GM21367 (cell line): Measurements from ENCODE around the gene WNT6.

Experiments used
- ATAC-seq: cut with Tn5 transposase; IDR thresholded peaks from one replicate; pipeline ENCODE4 v1.9.1; 2021; ENCODE audit not compliant: unreplicated experiment

WNT6 gene

GRCh38 chr2:218859556-218859987 is at the start of gene WNT6:
Gene WNT6, plus strand, starts transcription at chr2:218859805. Its CDS starts 233 bp downstream, at chr2:218860038.
- ATAC-seq = no peak

- ATAC-seq = no peak
These were observed 49.3 kb upstream of the WNT6 start for GRCh38 chr2:218810256-218810655.

- no peak for ATAC-seq
These were observed 48.2 kb upstream of the WNT6 start for GRCh38 chr2:218811382-218811781.

GRCh38 chr2:218812096-218812815 is 47.3 kb upstream of the WNT6 start:
- ATAC-seq = no peak

- no peak for ATAC-seq
These were observed 46.7 kb upstream of the WNT6 start for GRCh38 chr2:218812861-218813260.

- ATAC-seq = no peak
These were observed 45.7 kb upstream of the WNT6 start for GRCh38 chr2:218813771-218814460.

- no peak for ATAC-seq
These were observed 44.9 kb upstream of the WNT6 start for GRCh38 chr2:218814540-218815243.

GRCh38 chr2:218815244-218815637 is 44.4 kb upstream of the WNT6 start:
- no peak for ATAC-seq

- no peak for ATAC-seq
These were observed 44.0 kb upstream of the WNT6 start for GRCh38 chr2:218815649-218816048.

GRCh38 chr2:218816561-218817011 is 43.0 kb upstream of the WNT6 start:
- no peak for ATAC-seq

- ATAC-seq = no peak
These were observed 40.5 kb upstream of the WNT6 start for GRCh38 chr2:218819093-218819492.

- ATAC-seq = no peak
These were observed 38.7 kb upstream of the WNT6 start for GRCh38 chr2:218820746-218821369.

- ATAC-seq = no peak
These were observed 37.9 kb upstream of the WNT6 start for GRCh38 chr2:218821605-218822211.

GRCh38 chr2:218822622-218823021 is 37.0 kb upstream of the WNT6 start:
- no peak for ATAC-seq

- no peak for ATAC-seq
These were observed 36.3 kb upstream of the WNT6 start for GRCh38 chr2:218823196-218823855.

GRCh38 chr2:218824004-218824403 is 35.6 kb upstream of the WNT6 start:
- ATAC-seq = no peak

- no peak for ATAC-seq
These were observed 32.8 kb upstream of the WNT6 start for GRCh38 chr2:218826791-218827190.

GRCh38 chr2:218827701-218828476 is 31.7 kb upstream of the WNT6 start:
- ATAC-seq = no peak

GRCh38 chr2:218828477-218828778 is 31.2 kb upstream of the WNT6 start:
- ATAC-seq = no peak
